Measurements from ENCODE around the gene HM13.
A peak's percentile ranks its signal among the peaks of the same experiment; 100 is the strongest.

HM13 gene

GRCh38 chr20:31484001-31484400, 30.2 kb upstream of the HM13 start:
- peak overlapping the region in 1 of 2 donors; percentile 84 for H3K27ac ChIP-seq
- TF ChIP-seq CTCF (IDR thresholded peaks at IDR 0.05): no peak
- H3K4me1 ChIP-seq: peaks cover 0 to 22% (median 7%) of the 10 kb centered on the region in 4 donors
- H3K27me3 ChIP-seq: no peaks in the 10 kb centered on the region
- H3K9me3 ChIP-seq: no peaks in the 10 kb centered on the region
- intact Hi-C loops (cut with DNase I; ENCODE audit: low total_unique reads): no loop called here
- DNase-seq: no peak
- H3K4me3 ChIP-seq: no peak overlapping the region
- no peaks in the 10 kb centered on the region for H3K36me3 ChIP-seq

- no peaks in the 10 kb centered on the region for H3K36me3 ChIP-seq
- no peaks in the 10 kb centered on the region for H3K27me3 ChIP-seq
- H3K4me1 ChIP-seq: peaks cover 0 to 22% (median 7%) of the 10 kb centered on the region in 4 donors
- no peaks in the 10 kb centered on the region for H3K9me3 ChIP-seq
- intact Hi-C loops (cut with DNase I; ENCODE audit: low total_unique reads): no loop called here
- DNase-seq: peak; percentile 60 to 82
- TF ChIP-seq CTCF (IDR thresholded peaks at IDR 0.05): no peak
- peak overlapping the region; percentile 36 to 48 for H3K4me3 ChIP-seq
- peak overlapping the region; percentile 70 to 84 for H3K27ac ChIP-seq
These were observed 28.5 kb upstream of the HM13 start for GRCh38 chr20:31485450-31486339.

GRCh38 chr20:31488115-31488514, 26.1 kb upstream of the HM13 start:
- no peak for TF ChIP-seq CTCF (IDR thresholded peaks at IDR 0.05)
- H3K27ac ChIP-seq: no peak overlapping the region
- no peaks in the 10 kb centered on the region for H3K27me3 ChIP-seq
- H3K9me3 ChIP-seq: no peaks in the 10 kb centered on the region
- H3K36me3 ChIP-seq: no peaks in the 10 kb centered on the region
- H3K4me3 ChIP-seq: no peak overlapping the region
- no peak for DNase-seq
- peaks cover 0 to 22% (median 7%) of the 10 kb centered on the region in 4 donors for H3K4me1 ChIP-seq
- intact Hi-C loops (cut with DNase I; ENCODE audit: low total_unique reads): no loop called here

- H3K9me3 ChIP-seq: no peaks in the 10 kb centered on the region
- H3K4me3 ChIP-seq: no peak overlapping the region
- intact Hi-C loops (cut with DNase I; ENCODE audit: low total_unique reads): no loop called here
- H3K27me3 ChIP-seq: no peaks in the 10 kb centered on the region
- no peaks in the 10 kb centered on the region for H3K36me3 ChIP-seq
- DNase-seq: no peak
- H3K4me1 ChIP-seq: peaks cover 0 to 22% (median 7%) of the 10 kb centered on the region in 4 donors
- no peak overlapping the region for H3K27ac ChIP-seq
- no peak for TF ChIP-seq CTCF (IDR thresholded peaks at IDR 0.05)
These were observed 25.1 kb upstream of the HM13 start for GRCh38 chr20:31489152-31489551.

GRCh38 chr20:31490752-31491151, 23.5 kb upstream of the HM13 start:
- H3K9me3 ChIP-seq: no peaks in the 10 kb centered on the region

More at GRCh38 chr20:31490752-31491151, 23.5 kb upstream of the HM13 start:
- no peak overlapping the region for H3K4me3 ChIP-seq
- intact Hi-C loops (cut with DNase I; ENCODE audit: low total_unique reads): no loop called here
- H3K27me3 ChIP-seq: no peaks in the 10 kb centered on the region
- no peak overlapping the region for H3K27ac ChIP-seq
- peaks cover 0 to 14% (median 4%) of the 10 kb centered on the region in 4 donors for H3K4me1 ChIP-seq
- H3K36me3 ChIP-seq: no peaks in the 10 kb centered on the region
- DNase-seq: no peak
- TF ChIP-seq CTCF (IDR thresholded peaks at IDR 0.05): no peak

All from tibial artery (tissue), 4 donors.